GM12865 (cell line): ENCODE results near the gene CALU.

ENCODE experiments used
- DNase-seq: peaks from one replicate; pipeline ENCODE4 v3.0.0; 2010; ENCODE audit warnings: low read depth
- H3K4me3 ChIP-seq: 2 replicates; pipeline ENCODE4 v1.5.1; 2011; ENCODE audit warnings: mild to moderate bottlenecking, low read depth, low read length, control low read depth
- CTCF ChIP-seq: IDR thresholded peaks from 2 replicates; pipeline ENCODE4 v1.5.1; 2011; ENCODE audit warnings: low read length, control low read depth, low read depth, inconsistent platforms; ENCODE audit not compliant: insufficient read depth; ENCODE audit errors: missing control alignments

Gene CALU

GRCh38 chr7:128815289-128815942 is 76.3 kb downstream of the CALU start:
- TF ChIP-seq CTCF = no peak
- no peak for DNase-seq
- H3K4me3 ChIP-seq = no peak overlapping the region

GRCh38 chr7:128818694-128819093 is 79.5 kb downstream of the CALU start:
- DNase-seq = no peak
- no peak for TF ChIP-seq CTCF
- no peak overlapping the region for H3K4me3 ChIP-seq
